ENCODE measurements around the gene LRRC75A. TPM values are rescaled to one million over a fixed set of nuclear protein-coding genes. Genes with fewer than 3 reads are reported as not detected.

The LRRC75A gene
- total and polyA plus RNA-seq, 2 of the 8 experiments (the other 6 are each of a cell fraction or from before 2014, with no cell fraction given): 9.7 to 9.9 TPM

DNA sequence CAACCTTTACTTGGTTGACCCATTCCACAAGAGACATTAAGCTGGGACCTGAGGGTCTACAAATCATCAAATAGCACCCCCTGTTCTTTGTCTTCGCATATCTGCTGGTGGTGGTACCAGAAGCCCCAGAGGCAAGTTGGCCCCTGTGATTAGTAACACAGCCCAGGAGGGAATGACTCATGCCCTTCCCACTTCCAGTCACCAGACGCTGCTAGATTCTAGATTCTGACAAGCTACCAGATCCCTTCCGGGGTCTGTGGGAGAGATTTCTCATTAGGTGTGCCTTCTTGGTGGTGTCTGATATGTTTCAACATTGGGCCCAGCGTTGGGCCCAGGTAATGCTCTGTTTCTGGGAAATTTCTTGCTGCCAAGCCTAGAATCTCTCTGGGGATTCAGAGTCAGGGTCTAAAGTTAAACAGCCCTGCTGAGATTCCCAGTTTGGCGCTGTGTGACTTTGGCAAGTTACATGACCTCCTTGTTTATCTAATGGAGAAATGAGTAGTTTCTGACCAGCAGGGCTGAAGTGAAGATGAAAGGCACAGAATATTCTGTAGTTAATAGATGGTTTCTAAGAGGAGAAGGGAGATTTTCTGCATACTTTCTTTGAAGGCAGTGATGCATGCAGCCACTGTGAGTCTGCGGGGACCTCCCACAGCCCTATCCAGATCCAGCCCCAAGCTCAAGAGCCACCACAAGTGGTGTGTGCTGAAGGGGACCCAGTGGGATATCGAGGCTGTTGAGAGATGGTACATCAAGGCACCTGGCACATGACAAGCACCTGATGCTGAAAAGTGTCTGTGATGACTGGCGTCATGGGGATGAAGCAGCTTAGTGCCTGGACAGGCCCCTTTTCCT, 72.7 kb downstream of the LRRC75A start (continued):
- TF ChIP-seq, protein P1, sequence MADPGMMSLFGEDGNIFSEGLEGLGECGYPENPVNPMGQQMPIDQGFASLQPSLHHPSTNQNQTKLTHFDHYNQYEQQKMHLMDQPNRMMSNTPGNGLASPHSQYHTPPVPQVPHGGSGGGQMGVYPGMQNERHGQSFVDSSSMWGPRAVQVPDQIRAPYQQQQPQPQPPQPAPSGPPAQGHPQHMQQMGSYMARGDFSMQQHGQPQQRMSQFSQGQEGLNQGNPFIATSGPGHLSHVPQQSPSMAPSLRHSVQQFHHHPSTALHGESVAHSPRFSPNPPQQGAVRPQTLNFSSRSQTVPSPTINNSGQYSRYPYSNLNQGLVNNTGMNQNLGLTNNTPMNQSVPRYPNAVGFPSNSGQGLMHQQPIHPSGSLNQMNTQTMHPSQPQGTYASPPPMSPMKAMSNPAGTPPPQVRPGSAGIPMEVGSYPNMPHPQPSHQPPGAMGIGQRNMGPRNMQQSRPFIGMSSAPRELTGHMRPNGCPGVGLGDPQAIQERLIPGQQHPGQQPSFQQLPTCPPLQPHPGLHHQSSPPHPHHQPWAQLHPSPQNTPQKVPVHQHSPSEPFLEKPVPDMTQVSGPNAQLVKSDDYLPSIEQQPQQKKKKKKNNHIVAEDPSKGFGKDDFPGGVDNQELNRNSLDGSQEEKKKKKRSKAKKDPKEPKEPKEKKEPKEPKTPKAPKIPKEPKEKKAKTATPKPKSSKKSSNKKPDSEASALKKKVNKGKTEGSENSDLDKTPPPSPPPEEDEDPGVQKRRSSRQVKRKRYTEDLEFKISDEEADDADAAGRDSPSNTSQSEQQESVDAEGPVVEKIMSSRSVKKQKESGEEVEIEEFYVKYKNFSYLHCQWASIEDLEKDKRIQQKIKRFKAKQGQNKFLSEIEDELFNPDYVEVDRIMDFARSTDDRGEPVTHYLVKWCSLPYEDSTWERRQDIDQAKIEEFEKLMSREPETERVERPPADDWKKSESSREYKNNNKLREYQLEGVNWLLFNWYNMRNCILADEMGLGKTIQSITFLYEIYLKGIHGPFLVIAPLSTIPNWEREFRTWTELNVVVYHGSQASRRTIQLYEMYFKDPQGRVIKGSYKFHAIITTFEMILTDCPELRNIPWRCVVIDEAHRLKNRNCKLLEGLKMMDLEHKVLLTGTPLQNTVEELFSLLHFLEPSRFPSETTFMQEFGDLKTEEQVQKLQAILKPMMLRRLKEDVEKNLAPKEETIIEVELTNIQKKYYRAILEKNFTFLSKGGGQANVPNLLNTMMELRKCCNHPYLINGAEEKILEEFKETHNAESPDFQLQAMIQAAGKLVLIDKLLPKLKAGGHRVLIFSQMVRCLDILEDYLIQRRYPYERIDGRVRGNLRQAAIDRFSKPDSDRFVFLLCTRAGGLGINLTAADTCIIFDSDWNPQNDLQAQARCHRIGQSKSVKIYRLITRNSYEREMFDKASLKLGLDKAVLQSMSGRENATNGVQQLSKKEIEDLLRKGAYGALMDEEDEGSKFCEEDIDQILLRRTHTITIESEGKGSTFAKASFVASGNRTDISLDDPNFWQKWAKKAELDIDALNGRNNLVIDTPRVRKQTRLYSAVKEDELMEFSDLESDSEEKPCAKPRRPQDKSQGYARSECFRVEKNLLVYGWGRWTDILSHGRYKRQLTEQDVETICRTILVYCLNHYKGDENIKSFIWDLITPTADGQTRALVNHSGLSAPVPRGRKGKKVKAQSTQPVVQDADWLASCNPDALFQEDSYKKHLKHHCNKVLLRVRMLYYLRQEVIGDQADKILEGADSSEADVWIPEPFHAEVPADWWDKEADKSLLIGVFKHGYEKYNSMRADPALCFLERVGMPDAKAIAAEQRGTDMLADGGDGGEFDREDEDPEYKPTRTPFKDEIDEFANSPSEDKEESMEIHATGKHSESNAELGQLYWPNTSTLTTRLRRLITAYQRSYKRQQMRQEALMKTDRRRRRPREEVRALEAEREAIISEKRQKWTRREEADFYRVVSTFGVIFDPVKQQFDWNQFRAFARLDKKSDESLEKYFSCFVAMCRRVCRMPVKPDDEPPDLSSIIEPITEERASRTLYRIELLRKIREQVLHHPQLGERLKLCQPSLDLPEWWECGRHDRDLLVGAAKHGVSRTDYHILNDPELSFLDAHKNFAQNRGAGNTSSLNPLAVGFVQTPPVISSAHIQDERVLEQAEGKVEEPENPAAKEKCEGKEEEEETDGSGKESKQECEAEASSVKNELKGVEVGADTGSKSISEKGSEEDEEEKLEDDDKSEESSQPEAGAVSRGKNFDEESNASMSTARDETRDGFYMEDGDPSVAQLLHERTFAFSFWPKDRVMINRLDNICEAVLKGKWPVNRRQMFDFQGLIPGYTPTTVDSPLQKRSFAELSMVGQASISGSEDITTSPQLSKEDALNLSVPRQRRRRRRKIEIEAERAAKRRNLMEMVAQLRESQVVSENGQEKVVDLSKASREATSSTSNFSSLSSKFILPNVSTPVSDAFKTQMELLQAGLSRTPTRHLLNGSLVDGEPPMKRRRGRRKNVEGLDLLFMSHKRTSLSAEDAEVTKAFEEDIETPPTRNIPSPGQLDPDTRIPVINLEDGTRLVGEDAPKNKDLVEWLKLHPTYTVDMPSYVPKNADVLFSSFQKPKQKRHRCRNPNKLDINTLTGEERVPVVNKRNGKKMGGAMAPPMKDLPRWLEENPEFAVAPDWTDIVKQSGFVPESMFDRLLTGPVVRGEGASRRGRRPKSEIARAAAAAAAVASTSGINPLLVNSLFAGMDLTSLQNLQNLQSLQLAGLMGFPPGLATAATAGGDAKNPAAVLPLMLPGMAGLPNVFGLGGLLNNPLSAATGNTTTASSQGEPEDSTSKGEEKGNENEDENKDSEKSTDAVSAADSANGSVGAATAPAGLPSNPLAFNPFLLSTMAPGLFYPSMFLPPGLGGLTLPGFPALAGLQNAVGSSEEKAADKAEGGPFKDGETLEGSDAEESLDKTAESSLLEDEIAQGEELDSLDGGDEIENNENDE (IDR thresholded peaks at IDR 0.05; ENCODE audit: insufficient replicate concordance, low read length): no peak
- TF ChIP-seq SUZ12 (IDR thresholded peaks at IDR 0.05; ENCODE audit: low read length) (no peak), SRF (IDR thresholded peaks at IDR 0.05; ENCODE audit: low read depth, low read length) (no peak), BRCA1 (IDR thresholded peaks at IDR 0.05; ENCODE audit: low read depth, low read length) (no peak), RXRA (IDR thresholded peaks at IDR 0.05; ENCODE audit: insufficient read depth, low read depth, low read length) (no peak), BCL11A (IDR thresholded peaks at IDR 0.05; ENCODE audit: low read depth in 2 of 2, low read length in 2 of 2) (no peak), FOSL1 (IDR thresholded peaks at IDR 0.05; ENCODE audit: insufficient read depth, low read depth, low read length) (no peak), KDM5A (IDR thresholded peaks at IDR 0.05; ENCODE audit: low read length) (no peak), NANOG (IDR thresholded peaks at IDR 0.05; ENCODE audit: insufficient read depth, low read depth, low read length, poor library complexity, severe bottlenecking) (no peak)
- TF ChIP-seq, protein P2, sequence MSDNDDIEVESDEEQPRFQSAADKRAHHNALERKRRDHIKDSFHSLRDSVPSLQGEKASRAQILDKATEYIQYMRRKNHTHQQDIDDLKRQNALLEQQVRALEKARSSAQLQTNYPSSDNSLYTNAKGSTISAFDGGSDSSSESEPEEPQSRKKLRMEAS (IDR thresholded peaks at IDR 0.05): no peak

Data from H1 (cell line).